ENCODE data around the gene SMIM23. TPM values are rescaled to one million over a fixed set of nuclear protein-coding genes. Genes with fewer than 3 reads are reported as not detected.

The SMIM23 gene
- total RNA-seq, 2 experiments from 2014 or later: not detected

DNA sequence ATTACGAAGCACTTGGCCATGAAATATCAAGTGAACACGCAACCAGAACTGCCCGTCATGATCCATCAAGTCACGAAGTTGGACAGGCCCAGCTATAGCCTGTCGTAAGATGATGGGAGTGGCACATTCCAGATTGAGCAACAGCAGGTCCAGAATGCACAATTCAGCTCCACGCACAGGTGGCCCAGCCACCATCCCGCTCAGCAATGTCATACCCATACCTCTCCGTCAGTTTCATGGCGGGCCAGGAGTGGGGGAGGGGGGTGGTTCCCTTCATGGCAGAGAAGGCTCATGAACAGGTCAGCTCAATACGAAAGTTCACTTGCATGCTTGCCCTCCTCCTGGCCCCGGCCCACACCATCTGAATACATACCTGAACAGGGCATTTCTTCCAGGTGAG is 34.9 kb downstream of the SMIM23 start:
- no peaks in the 10 kb centered on the region for H3K79me2 ChIP-seq (ENCODE audit: insufficient read depth, low read depth, low read length)
- H2AFZ ChIP-seq (ENCODE audit: low read length): no peak overlapping the region
- no peaks in the 10 kb centered on the region for H4K20me1 ChIP-seq (ENCODE audit: insufficient read depth, low read length)
- POLR2A ChIA-PET: no interaction called here
- CTCF ChIA-PET (ENCODE audit: unreplicated experiment): no interaction called here
- H3K4me1 ChIP-seq (ENCODE audit: insufficient read depth, low read length, poor library complexity, severe bottlenecking): no peaks in the 10 kb centered on the region
- TF ChIP-seq, protein P1, sequence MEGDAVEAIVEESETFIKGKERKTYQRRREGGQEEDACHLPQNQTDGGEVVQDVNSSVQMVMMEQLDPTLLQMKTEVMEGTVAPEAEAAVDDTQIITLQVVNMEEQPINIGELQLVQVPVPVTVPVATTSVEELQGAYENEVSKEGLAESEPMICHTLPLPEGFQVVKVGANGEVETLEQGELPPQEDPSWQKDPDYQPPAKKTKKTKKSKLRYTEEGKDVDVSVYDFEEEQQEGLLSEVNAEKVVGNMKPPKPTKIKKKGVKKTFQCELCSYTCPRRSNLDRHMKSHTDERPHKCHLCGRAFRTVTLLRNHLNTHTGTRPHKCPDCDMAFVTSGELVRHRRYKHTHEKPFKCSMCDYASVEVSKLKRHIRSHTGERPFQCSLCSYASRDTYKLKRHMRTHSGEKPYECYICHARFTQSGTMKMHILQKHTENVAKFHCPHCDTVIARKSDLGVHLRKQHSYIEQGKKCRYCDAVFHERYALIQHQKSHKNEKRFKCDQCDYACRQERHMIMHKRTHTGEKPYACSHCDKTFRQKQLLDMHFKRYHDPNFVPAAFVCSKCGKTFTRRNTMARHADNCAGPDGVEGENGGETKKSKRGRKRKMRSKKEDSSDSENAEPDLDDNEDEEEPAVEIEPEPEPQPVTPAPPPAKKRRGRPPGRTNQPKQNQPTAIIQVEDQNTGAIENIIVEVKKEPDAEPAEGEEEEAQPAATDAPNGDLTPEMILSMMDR (conservative IDR thresholded peaks at IDR 0.05; ENCODE audit: low read length): no peak
- no peak for TF ChIP-seq EZH2phosphoT487 (IDR thresholded peaks at IDR 0.05; ENCODE audit: borderline replicate concordance, low read depth, low read length)
- H3K27ac ChIP-seq (ENCODE audit: low read depth, low read length, poor library complexity, severe bottlenecking): no peak overlapping the region
- BruUV-seq (replicated peaks): no TSS peak
- H3K36me3 ChIP-seq (ENCODE audit: insufficient read depth, low read length): no peaks in the 10 kb centered on the region
- H3K9me3 ChIP-seq (ENCODE audit: low read length): no peaks in the 10 kb centered on the region
- no peak overlapping the region for H3K4me3 ChIP-seq (ENCODE audit: low read depth, low read length, poor library complexity, severe bottlenecking)
- H3K4me2 ChIP-seq (ENCODE audit: low read length): no peak overlapping the region
- intact Hi-C loops (cut with micrococcal nuclease; ENCODE audit: unreplicated experiment): no loop called here
- H3K9me2 ChIP-seq (ENCODE audit: insufficient read depth, low read length): no peaks in the 10 kb centered on the region
- DNase-seq (ENCODE audit: low spot score): no peak

DNA sequence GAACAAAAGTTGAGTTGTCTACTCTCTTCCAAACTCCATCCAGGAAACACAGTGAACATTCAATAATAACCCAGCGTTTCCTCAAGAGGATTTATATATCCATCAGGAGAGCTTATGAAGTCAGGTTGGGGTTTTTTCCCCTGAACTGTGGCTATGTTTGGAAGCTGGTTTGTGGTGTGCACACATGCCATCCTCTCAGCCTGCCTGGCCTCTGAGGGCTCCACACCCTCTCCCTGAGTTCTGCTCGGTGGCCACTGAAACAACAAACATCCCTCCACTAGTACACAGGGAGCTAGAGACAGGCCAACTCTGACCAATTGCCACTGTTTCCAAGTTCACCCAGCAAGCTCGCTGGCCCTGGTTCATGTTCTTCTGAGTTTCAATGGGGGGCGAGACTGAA is 35.7 kb downstream of the SMIM23 start:
- BruUV-seq (replicated peaks): no TSS peak

GRCh38 chr5:171823269-171823668 is 37.7 kb downstream of the SMIM23 start:
- CTCF ChIA-PET (ENCODE audit: unreplicated experiment): no interaction called here

More for the DNA sequence above, 35.7 kb downstream of the SMIM23 start:
- no peak for DNase-seq (ENCODE audit: low spot score)
- no peaks in the 10 kb centered on the region for H3K9me3 ChIP-seq (ENCODE audit: low read length)
- no peak overlapping the region for H2AFZ ChIP-seq (ENCODE audit: low read length)
- intact Hi-C loops (cut with micrococcal nuclease; ENCODE audit: unreplicated experiment): no loop called here
- CTCF ChIA-PET (ENCODE audit: unreplicated experiment): no interaction called here
- H3K9me2 ChIP-seq (ENCODE audit: insufficient read depth, low read length): no peaks in the 10 kb centered on the region
- TF ChIP-seq, protein P1 (conservative IDR thresholded peaks at IDR 0.05; ENCODE audit: low read length): no peak
- TF ChIP-seq EZH2phosphoT487 (IDR thresholded peaks at IDR 0.05; ENCODE audit: borderline replicate concordance, low read depth, low read length): no peak
- no peaks in the 10 kb centered on the region for H3K4me1 ChIP-seq (ENCODE audit: insufficient read depth, low read length, poor library complexity, severe bottlenecking)
- no peaks in the 10 kb centered on the region for H3K36me3 ChIP-seq (ENCODE audit: insufficient read depth, low read length)
- H3K4me2 ChIP-seq (ENCODE audit: low read length): no peak overlapping the region
- H4K20me1 ChIP-seq (ENCODE audit: insufficient read depth, low read length): no peaks in the 10 kb centered on the region
- POLR2A ChIA-PET: interaction anchor here (0.7 kb wide), 1 partner anchor 318 kb away, joined by 3 read pairs; no protein-coding TSS in a partner anchor
- H3K4me3 ChIP-seq (ENCODE audit: low read depth, low read length, poor library complexity, severe bottlenecking): no peak overlapping the region
- no peaks in the 10 kb centered on the region for H3K79me2 ChIP-seq (ENCODE audit: insufficient read depth, low read depth, low read length)
- no peak overlapping the region for H3K27ac ChIP-seq (ENCODE audit: low read depth, low read length, poor library complexity, severe bottlenecking)

More at GRCh38 chr5:171823269-171823668, 37.7 kb downstream of the SMIM23 start:
- POLR2A ChIA-PET: no interaction called here
- Histone ChIP-seq H2AFZ (ENCODE audit: low read length) (no peak overlapping the region), H3K79me2 (ENCODE audit: insufficient read depth, low read depth, low read length) (no peaks in the 10 kb centered on the region), H3K9me3 (ENCODE audit: low read length) (no peaks in the 10 kb centered on the region), H3K27ac (ENCODE audit: low read depth, low read length, poor library complexity, severe bottlenecking) (no peak overlapping the region), H3K4me3 (ENCODE audit: low read depth, low read length, poor library complexity, severe bottlenecking) (no peak overlapping the region), H3K36me3 (ENCODE audit: insufficient read depth, low read length) (no peaks in the 10 kb centered on the region), H4K20me1 (ENCODE audit: insufficient read depth, low read length) (no peaks in the 10 kb centered on the region), H3K4me2 (ENCODE audit: low read length) (no peak overlapping the region), H3K9me2 (ENCODE audit: insufficient read depth, low read length) (no peaks in the 10 kb centered on the region), H3K4me1 (ENCODE audit: insufficient read depth, low read length, poor library complexity, severe bottlenecking) (no peaks in the 10 kb centered on the region)
- DNase-seq (ENCODE audit: low spot score): no peak
- no peak for TF ChIP-seq EZH2phosphoT487 (IDR thresholded peaks at IDR 0.05; ENCODE audit: borderline replicate concordance, low read depth, low read length)
- no TSS peak for BruUV-seq (replicated peaks)
- intact Hi-C loops (cut with micrococcal nuclease; ENCODE audit: unreplicated experiment): no loop called here

Measured in OCI-LY7 (cell line).